Stomach (tissue), 4 donors: ENCODE data around the gene COX4I1.

Source experiments
- POLR2A ChIP-seq, 4 donors: fragments of 450-650 bp; IDR thresholded peaks; one replicate each; pipeline ENCODE4 v1.6.1; 2016; ENCODE audit warnings: antibody characterized with exemption in 4 of 4, control low read depth in 2 of 4, mild to moderate bottlenecking in 1 of 4, moderate library complexity in 1 of 4
- TF ChIP-seq, protein P1 (sequence below), 7 experiments: fragments of 450-650 bp in 4 of 7; fragments of 200-600 bp in 3 of 7; sonication (generic) in 3 of 7; IDR thresholded peaks; one replicate each; pipeline ENCODE4 v1.5.1; 2016 to 2019; ENCODE audit warnings: antibody characterized with exemption in 7 of 7, control low read depth in 2 of 7, mild to moderate bottlenecking in 1 of 7

DNA sequence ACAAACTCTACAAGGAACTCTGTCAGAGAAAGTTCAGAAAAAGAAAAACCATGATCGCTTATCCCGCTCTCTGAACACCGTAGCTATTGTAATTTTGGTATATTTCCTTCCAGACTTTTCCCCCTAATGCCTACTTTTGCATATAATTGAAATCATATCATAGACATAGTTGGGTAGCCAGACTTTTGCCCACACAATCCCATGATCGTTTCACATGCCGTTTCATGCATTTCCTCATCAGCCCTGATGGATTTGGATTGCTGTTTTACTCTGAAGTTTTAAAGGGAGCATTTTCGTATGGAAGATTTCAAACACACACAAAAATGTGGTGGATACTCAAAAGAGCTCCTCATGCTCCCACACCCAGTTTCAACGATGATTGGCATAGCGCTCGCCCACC is 31.3 kb downstream of the COX4I1 start:
- TF ChIP-seq, protein P1, sequence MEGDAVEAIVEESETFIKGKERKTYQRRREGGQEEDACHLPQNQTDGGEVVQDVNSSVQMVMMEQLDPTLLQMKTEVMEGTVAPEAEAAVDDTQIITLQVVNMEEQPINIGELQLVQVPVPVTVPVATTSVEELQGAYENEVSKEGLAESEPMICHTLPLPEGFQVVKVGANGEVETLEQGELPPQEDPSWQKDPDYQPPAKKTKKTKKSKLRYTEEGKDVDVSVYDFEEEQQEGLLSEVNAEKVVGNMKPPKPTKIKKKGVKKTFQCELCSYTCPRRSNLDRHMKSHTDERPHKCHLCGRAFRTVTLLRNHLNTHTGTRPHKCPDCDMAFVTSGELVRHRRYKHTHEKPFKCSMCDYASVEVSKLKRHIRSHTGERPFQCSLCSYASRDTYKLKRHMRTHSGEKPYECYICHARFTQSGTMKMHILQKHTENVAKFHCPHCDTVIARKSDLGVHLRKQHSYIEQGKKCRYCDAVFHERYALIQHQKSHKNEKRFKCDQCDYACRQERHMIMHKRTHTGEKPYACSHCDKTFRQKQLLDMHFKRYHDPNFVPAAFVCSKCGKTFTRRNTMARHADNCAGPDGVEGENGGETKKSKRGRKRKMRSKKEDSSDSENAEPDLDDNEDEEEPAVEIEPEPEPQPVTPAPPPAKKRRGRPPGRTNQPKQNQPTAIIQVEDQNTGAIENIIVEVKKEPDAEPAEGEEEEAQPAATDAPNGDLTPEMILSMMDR (IDR thresholded peaks at IDR 0.05), result no peak
- no peak for TF ChIP-seq POLR2A (IDR thresholded peaks at IDR 0.05)
